Lower lobe of right lung (tissue), 2 donors: ENCODE data around the gene GRIA4. TPM values are rescaled to one million over a fixed set of nuclear protein-coding genes. Genes with fewer than 3 reads are reported as not detected.

Experiments
- ATAC-seq, 2 donors: fragments of 200-7000 bp; cut with Tn5 transposase; one replicate each; pipeline ENCODE4 v1.9.1; 2020 to 2022; ENCODE audit warnings: mild to moderate bottlenecking in 2 of 2, moderate library complexity in 2 of 2
- DNase-seq: peaks from one replicate; pipeline ENCODE4 v3.0.0-alpha.2; 2020
- H3K27ac ChIP-seq: fragments of 200-600 bp; one replicate; pipeline ENCODE4 v1.8.0; 2022
- H3K27me3 ChIP-seq: fragments of 200-600 bp; one replicate; pipeline ENCODE4 v1.8.0; 2022; ENCODE audit warnings: low read depth
- H3K36me3 ChIP-seq: fragments of 200-600 bp; one replicate; pipeline ENCODE4 v1.8.0; 2022; ENCODE audit warnings: mild to moderate bottlenecking
- H3K4me1 ChIP-seq: fragments of 200-600 bp; one replicate; pipeline ENCODE4 v1.8.0; 2022
- H3K4me3 ChIP-seq: fragments of 200-600 bp; one replicate; pipeline ENCODE4 v1.8.0; 2022; ENCODE audit warnings: mild to moderate bottlenecking
- H3K9me3 ChIP-seq: fragments of 200-600 bp; one replicate; pipeline ENCODE4 v1.8.0; 2022
- intact Hi-C: fragments of 100-400 bp; cut with DNase I; formaldehyde crosslinking; loops from one replicate; pipeline ENCODE4 v1.11.0; 2022
- total RNA-seq: library from RNA; stranded (reverse); fragmentation: NEBNext Ultra II Directional; extraction: Animal tissue kit (Norgen Biotek cat#: 25700); gene quantifications from one replicate; pipeline ENCODE4 v1.2.1, GENCODE V29; 2021
- TF ChIP-seq, protein P1 (sequence below): fragments of 200-600 bp; IDR thresholded peaks from one replicate; pipeline ENCODE4 v1.8.0; 2022; ENCODE audit warnings: antibody characterized with exemption, mild to moderate bottlenecking
- donor health status: DM: no; HTN: yes; CAD: no; lungs with severe emphysema.

GRIA4 gene
- total RNA-seq, 1 donor from 2014 or later = not detected

DNA sequence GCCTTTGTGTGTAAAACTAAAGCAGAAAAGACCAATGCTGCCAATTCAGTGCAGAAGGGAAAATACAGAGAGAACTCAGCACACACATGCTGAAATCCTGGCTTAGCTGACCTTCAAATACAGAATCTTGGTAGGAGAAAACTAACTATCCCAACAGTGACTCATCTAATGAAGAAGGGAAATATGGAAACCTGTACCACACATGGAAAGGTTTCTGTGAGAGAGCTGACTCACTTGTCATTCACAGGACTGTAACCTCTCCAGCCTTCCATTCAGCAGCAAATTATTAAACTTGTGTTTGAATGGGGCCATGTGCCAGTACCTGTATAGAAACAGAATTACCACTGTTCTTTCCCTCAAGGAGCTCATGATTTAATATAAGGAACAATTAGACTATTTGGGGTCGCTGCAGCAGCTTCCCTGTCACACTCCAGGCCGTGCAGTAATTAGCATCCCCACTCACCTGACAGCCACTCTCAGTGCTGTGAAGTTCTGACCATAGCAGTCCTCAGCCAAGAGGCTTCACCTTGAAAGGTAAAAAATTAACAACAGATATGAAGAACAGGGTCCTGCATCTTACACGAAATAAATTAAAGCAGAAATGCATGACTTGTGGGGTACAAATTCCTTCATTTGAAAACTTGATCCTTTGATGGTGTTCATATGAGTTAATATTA is 358.3 kb downstream of the GRIA4 start:
- H3K27me3 ChIP-seq = no peaks in the 10 kb centered on the region
- intact Hi-C loops = no loop called here
- no peak overlapping the region for H3K27ac ChIP-seq
- H3K4me1 ChIP-seq = no peaks in the 10 kb centered on the region
- no peaks in the 10 kb centered on the region for H3K9me3 ChIP-seq
- no peak overlapping the region for H3K4me3 ChIP-seq
- ATAC-seq = no peak
- TF ChIP-seq, protein P1, sequence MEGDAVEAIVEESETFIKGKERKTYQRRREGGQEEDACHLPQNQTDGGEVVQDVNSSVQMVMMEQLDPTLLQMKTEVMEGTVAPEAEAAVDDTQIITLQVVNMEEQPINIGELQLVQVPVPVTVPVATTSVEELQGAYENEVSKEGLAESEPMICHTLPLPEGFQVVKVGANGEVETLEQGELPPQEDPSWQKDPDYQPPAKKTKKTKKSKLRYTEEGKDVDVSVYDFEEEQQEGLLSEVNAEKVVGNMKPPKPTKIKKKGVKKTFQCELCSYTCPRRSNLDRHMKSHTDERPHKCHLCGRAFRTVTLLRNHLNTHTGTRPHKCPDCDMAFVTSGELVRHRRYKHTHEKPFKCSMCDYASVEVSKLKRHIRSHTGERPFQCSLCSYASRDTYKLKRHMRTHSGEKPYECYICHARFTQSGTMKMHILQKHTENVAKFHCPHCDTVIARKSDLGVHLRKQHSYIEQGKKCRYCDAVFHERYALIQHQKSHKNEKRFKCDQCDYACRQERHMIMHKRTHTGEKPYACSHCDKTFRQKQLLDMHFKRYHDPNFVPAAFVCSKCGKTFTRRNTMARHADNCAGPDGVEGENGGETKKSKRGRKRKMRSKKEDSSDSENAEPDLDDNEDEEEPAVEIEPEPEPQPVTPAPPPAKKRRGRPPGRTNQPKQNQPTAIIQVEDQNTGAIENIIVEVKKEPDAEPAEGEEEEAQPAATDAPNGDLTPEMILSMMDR = no peak
- H3K36me3 ChIP-seq = no peaks in the 10 kb centered on the region
- DNase-seq = no peak

DNA sequence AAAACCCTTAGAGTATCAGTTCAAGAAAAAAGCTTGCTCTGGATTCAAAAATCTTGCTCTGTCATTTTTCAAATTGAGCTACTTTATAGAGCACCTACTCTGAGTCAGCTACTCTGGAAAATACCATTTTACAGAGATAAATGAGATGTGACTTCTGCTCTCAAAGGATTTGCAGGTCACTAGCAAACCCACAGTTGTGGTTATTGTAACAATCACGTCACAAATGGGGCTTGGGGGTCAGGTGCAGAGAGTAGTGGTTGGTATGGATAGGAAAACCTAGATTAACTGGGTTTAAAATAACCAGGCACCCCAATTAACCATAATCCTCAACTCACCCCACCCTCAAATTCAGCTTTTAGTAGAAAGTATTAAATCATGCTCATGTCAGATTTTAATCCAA is 359.9 kb downstream of the GRIA4 start:
- Histone ChIP-seq H3K27ac (no peak overlapping the region), H3K36me3 (no peaks in the 10 kb centered on the region), H3K9me3 (no peaks in the 10 kb centered on the region), H3K4me1 (no peaks in the 10 kb centered on the region), H3K27me3 (no peaks in the 10 kb centered on the region), H3K4me3 (no peak overlapping the region)
- DNase-seq (no peak), ATAC-seq (no peak)
- intact Hi-C loops = no loop called here
- TF ChIP-seq, protein P1 = no peak

GRCh38 chr11:105975128-105975527 is 365.3 kb downstream of the GRIA4 start:
- H3K9me3 ChIP-seq = no peaks in the 10 kb centered on the region
- no peak overlapping the region for H3K27ac ChIP-seq
- no peaks in the 10 kb centered on the region for H3K4me1 ChIP-seq
- H3K27me3 ChIP-seq = no peaks in the 10 kb centered on the region
- no peak overlapping the region for H3K4me3 ChIP-seq
- TF ChIP-seq, protein P1 = no peak
- intact Hi-C loops = no loop called here
- no peak for DNase-seq
- no peaks in the 10 kb centered on the region for H3K36me3 ChIP-seq
- ATAC-seq = no peak

GRCh38 chr11:105979997-105980703 is 370.3 kb downstream of the GRIA4 start:
- intact Hi-C loops = no loop called here
- Histone ChIP-seq H3K36me3 (no peaks in the 10 kb centered on the region), H3K4me1 (no peaks in the 10 kb centered on the region), H3K27me3 (no peaks in the 10 kb centered on the region), H3K9me3 (no peaks in the 10 kb centered on the region), H3K4me3 (no peak overlapping the region), H3K27ac (no peak overlapping the region)
- ATAC-seq (no peak), DNase-seq (no peak)
- TF ChIP-seq, protein P1 = no peak

- Histone ChIP-seq H3K9me3 (no peaks in the 10 kb centered on the region), H3K27me3 (no peaks in the 10 kb centered on the region), H3K36me3 (no peaks in the 10 kb centered on the region), H3K4me3 (no peak overlapping the region), H3K27ac (no peak overlapping the region), H3K4me1 (no peaks in the 10 kb centered on the region)
- ATAC-seq (peak in 1 of 2 donors; percentile 45), DNase-seq (no peak)
- TF ChIP-seq, protein P1 = no peak
- intact Hi-C loops = no loop called here
These were observed 376.7 kb downstream of the GRIA4 start for GRCh38 chr11:105986554-105986953.
